H9 (cell line): ENCODE results near the gene PARP3. TPM values are rescaled to one million over a fixed set of nuclear protein-coding genes. Genes with fewer than 3 reads are reported as not detected.

ENCODE experiments used
- DNase-seq: peaks from one replicate; pipeline ENCODE4 v3.0.0-alpha.2; 2017
- H2AFZ ChIP-seq: one replicate; pipeline ENCODE4 v1.6.1; 2013; ENCODE audit warnings: mild to moderate bottlenecking, low read length, control low read depth, moderate library complexity
- H2AK5ac ChIP-seq: 2 replicates; pipeline ENCODE4 v1.6.1; 2013; ENCODE audit warnings: low read length, control low read depth, mixed read lengths; ENCODE audit not compliant: insufficient read length
- H2BK120ac ChIP-seq: one replicate; pipeline ENCODE4 v1.6.1; 2013; ENCODE audit warnings: low read depth, mild to moderate bottlenecking, low read length, control low read depth, inconsistent platforms; ENCODE audit not compliant: poor library complexity, severe bottlenecking
- H2BK12ac ChIP-seq: 2 replicates; pipeline ENCODE4 v1.6.1; 2013; ENCODE audit warnings: low read length, control low read depth, mixed read lengths, low read depth; ENCODE audit not compliant: insufficient read length
- H2BK15ac ChIP-seq: 2 replicates; pipeline ENCODE4 v1.6.1; 2013; ENCODE audit warnings: low read depth, low read length, control low read depth
- H2BK20ac ChIP-seq: one replicate; pipeline ENCODE4 v1.6.1; 2013; ENCODE audit warnings: low read depth, mild to moderate bottlenecking, low read length, control low read depth, inconsistent platforms; ENCODE audit not compliant: poor library complexity, severe bottlenecking
- H2BK5ac ChIP-seq: 2 replicates; pipeline ENCODE4 v1.6.1; 2013; ENCODE audit warnings: low read length, control low read depth, mixed read lengths; ENCODE audit not compliant: insufficient read length
- H3K14ac ChIP-seq: 2 replicates; pipeline ENCODE4 v1.6.1; 2013; ENCODE audit warnings: low read length, control low read depth; ENCODE audit not compliant: insufficient read depth
- H3K18ac ChIP-seq: 2 replicates; pipeline ENCODE4 v1.6.1; 2013; ENCODE audit warnings: low read depth, mild to moderate bottlenecking, mixed read lengths, low read length, control low read depth; ENCODE audit not compliant: insufficient read length
- H3K23ac ChIP-seq: 2 replicates; pipeline ENCODE4 v1.6.1; 2013; ENCODE audit warnings: low read length, control low read depth, mixed read lengths, low read depth; ENCODE audit not compliant: insufficient read length
- H3K23me2 ChIP-seq: 2 replicates; pipeline ENCODE4 v1.6.1; 2013; ENCODE audit warnings: low read depth, mild to moderate bottlenecking, mixed read lengths, low read length, control low read depth; ENCODE audit not compliant: insufficient read length, poor library complexity, severe bottlenecking
- H3K27ac ChIP-seq: 2 replicates; pipeline ENCODE4 v1.5.1; 2013; ENCODE audit warnings: low read length, control low read depth, mixed read lengths, low read depth; ENCODE audit not compliant: insufficient read length
- H3K27me3 ChIP-seq: 2 replicates; pipeline ENCODE4 v1.6.1; 2013; ENCODE audit warnings: low read length, control low read depth, inconsistent platforms; ENCODE audit not compliant: insufficient read depth
- H3K4ac ChIP-seq: 2 replicates; pipeline ENCODE4 v1.6.1; 2013; ENCODE audit warnings: low read depth, mild to moderate bottlenecking, control low read depth, inconsistent platforms, low read length, moderate library complexity
- H3K4me1 ChIP-seq: 2 replicates; pipeline ENCODE4 v1.6.1; 2013; ENCODE audit warnings: low read length, control low read depth, inconsistent platforms; ENCODE audit not compliant: insufficient read depth
- H3K4me2 ChIP-seq: 2 replicates; pipeline ENCODE4 v1.6.1; 2013; ENCODE audit warnings: low read length, control low read depth, mixed read lengths; ENCODE audit not compliant: insufficient read length, insufficient read depth
- H3K56ac ChIP-seq: 2 replicates; pipeline ENCODE4 v1.6.1; 2013; ENCODE audit warnings: low read depth, mild to moderate bottlenecking, mixed read lengths, low read length, control low read depth; ENCODE audit not compliant: insufficient read length
- H3K79me1 ChIP-seq: 2 replicates; pipeline ENCODE4 v1.6.1; 2013; ENCODE audit warnings: low read depth, mild to moderate bottlenecking, moderate library complexity, low read length, control low read depth, inconsistent platforms; ENCODE audit not compliant: insufficient read depth, poor library complexity, severe bottlenecking
- H3K79me2 ChIP-seq: 2 replicates; pipeline ENCODE4 v1.6.1; 2013; ENCODE audit warnings: low read length, control low read depth, inconsistent platforms; ENCODE audit not compliant: insufficient read depth
- H3K9ac ChIP-seq: 2 replicates; pipeline ENCODE4 v1.6.1; 2013; ENCODE audit warnings: low read length, control low read depth, mixed read lengths; ENCODE audit not compliant: insufficient read length; ENCODE audit errors: extremely low read depth
- H3K9me3 ChIP-seq: one replicate; pipeline ENCODE4 v1.6.1; 2013; ENCODE audit warnings: low read depth, low read length, inconsistent platforms; ENCODE audit not compliant: control insufficient read depth
- H3T11ph ChIP-seq: one replicate; pipeline ENCODE4 v1.6.1; 2013; ENCODE audit warnings: mild to moderate bottlenecking, low read length, control low read depth, inconsistent platforms
- H4K20me1 ChIP-seq: one replicate; pipeline ENCODE4 v1.6.1; 2013; ENCODE audit not compliant: control insufficient read depth, insufficient read length, insufficient read depth
- H4K5ac ChIP-seq: 2 replicates; pipeline ENCODE4 v1.6.1; 2013; ENCODE audit warnings: low read depth, mild to moderate bottlenecking, mixed read lengths, low read length, control low read depth; ENCODE audit not compliant: insufficient read length
- H4K8ac ChIP-seq: replicated peaks from 2 replicates; pipeline ENCODE4 v1.6.1; 2013; ENCODE audit warnings: low read length, control low read depth, mixed read lengths, low read depth; ENCODE audit not compliant: insufficient read length
- H4K91ac ChIP-seq: 2 replicates; pipeline ENCODE4 v1.6.1; 2013; ENCODE audit warnings: low read depth, mild to moderate bottlenecking, moderate library complexity, mixed read lengths, low read length, control low read depth; ENCODE audit not compliant: insufficient read length
- H3K27ac Mint-ChIP-seq, 3 experiments: 2 replicates in 2 of 3; 3 replicates in 1 of 3; pipeline ENCODE4 v1.8.0; 2020 to 2021; ENCODE audit warnings: mixed read lengths in 3 of 3, mild to moderate bottlenecking in 1 of 3, moderate library complexity in 1 of 3
- H3K27me3 Mint-ChIP-seq: 2 replicates; pipeline ENCODE4 v1.8.0; 2021; ENCODE audit warnings: low read depth, mild to moderate bottlenecking, moderate library complexity, mixed read lengths
- H3K36me3 Mint-ChIP-seq, 3 experiments: 2 replicates in 2 of 3; 3 replicates in 1 of 3; pipeline ENCODE4 v1.8.0; 2020 to 2021; ENCODE audit warnings: low read depth in 3 of 3, mixed read lengths in 3 of 3; ENCODE audit not compliant: insufficient read depth in 1 of 3
- H3K4me1 Mint-ChIP-seq, 2 experiments: 2 replicates each; pipeline ENCODE4 v1.8.0; 2020; ENCODE audit warnings: mixed read lengths in 2 of 2
- H3K4me3 Mint-ChIP-seq, 2 experiments: 2 replicates in 1 of 2; 3 replicates in 1 of 2; pipeline ENCODE4 v1.8.0; 2020 to 2021; ENCODE audit warnings: mild to moderate bottlenecking in 2 of 2, mixed read lengths in 2 of 2, moderate library complexity in 1 of 2
- H3K9me3 Mint-ChIP-seq, 2 experiments: 2 replicates in 1 of 2; 3 replicates in 1 of 2; pipeline ENCODE4 v1.8.0; 2020; ENCODE audit warnings: mild to moderate bottlenecking in 2 of 2, mixed read lengths in 2 of 2, moderate library complexity in 1 of 2
- WGBS: extraction: QIAGEN DNeasy Blood & Tissue Kit; methylation state at CpG from one replicate; pipeline ENCODE4 v1.1.7; 2013; ENCODE audit warnings: missing lambda C conversion rate, low lambda C conversion rate, mixed read lengths; ENCODE audit not compliant: insufficient read length; ENCODE audit errors: extremely low coverage; 5-methylcytosine and 5-hydroxymethylcytosine counted together
- total RNA-seq: library from RNA; stranded (reverse); gene quantifications from 2 replicates; pipeline ENCODE4 v1.2.1, GENCODE V29; 2021
- TF ChIP-seq, protein P1 (sequence below): fragments of 200-600 bp; sonication (generic); conservative IDR thresholded peaks from 3 replicates; pipeline ENCODE4 v1.8.0; 2021; ENCODE audit warnings: antibody characterized with exemption, mild to moderate bottlenecking

Gene PARP3
- total RNA-seq, 1 experiment from 2014 or later: 1.3 TPM

DNA sequence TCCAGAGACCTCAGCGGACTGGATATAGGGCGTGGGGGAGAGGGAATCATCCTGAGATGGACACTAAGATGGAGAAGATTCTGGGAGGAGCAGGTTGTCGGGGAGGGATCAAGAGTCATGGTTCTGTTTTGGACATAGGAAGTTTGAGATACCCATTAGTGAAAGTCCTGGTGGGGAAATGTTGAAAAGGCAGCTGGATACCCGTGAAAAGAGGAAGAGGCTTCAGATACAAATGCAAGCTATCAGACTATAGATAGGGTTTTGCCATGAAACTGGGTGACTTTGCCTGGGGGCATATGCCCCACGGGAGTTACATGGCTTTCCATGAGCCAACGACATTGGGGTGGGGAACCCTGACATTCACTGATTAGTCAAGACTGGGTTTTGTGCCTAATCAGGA, 11.9 kb downstream of the PARP3 start:
- Histone ChIP-seq H3K18ac (no peak overlapping the region), H3K4me1 (no peaks in the 10 kb centered on the region), H2AK5ac (no peak overlapping the region), H3K9ac (no peak overlapping the region), H2BK15ac (no peak overlapping the region), H2BK20ac (no peak overlapping the region), H3K27ac (no peak overlapping the region), H4K8ac (no peak overlapping the region), H2BK5ac (no peak overlapping the region), H4K5ac (no peak overlapping the region), H2BK12ac (no peak overlapping the region), H3K23me2 (no peaks in the 10 kb centered on the region), H3K9me3 (no peaks in the 10 kb centered on the region), H4K91ac (no peak overlapping the region), H3K79me2 (no peaks in the 10 kb centered on the region), H2BK120ac (no peak overlapping the region), H3K4me2 (no peak overlapping the region), H3K27me3 (peaks cover 21% of the 10 kb centered on the region), H3K79me1 (no peaks in the 10 kb centered on the region), H3T11ph (no peak overlapping the region), H3K14ac (no peak overlapping the region), H3K56ac (no peak overlapping the region), H2AFZ (no peak overlapping the region), H3K23ac (no peak overlapping the region), H4K20me1 (no peaks in the 10 kb centered on the region), H3K4ac (no peak overlapping the region)
- H3K27ac Mint-ChIP-seq: no peak overlapping the region
- H3K4me3 Mint-ChIP-seq: no peak overlapping the region; a peak in 1 of 5 replicates
- DNase-seq: no peak
- WGBS: no CpG with 5 or more reads among the region's 6 CpGs
- H3K36me3 Mint-ChIP-seq: no peaks in the 10 kb centered on the region
- peaks cover 0 to 5% of the 10 kb centered on the region in 2 experiments; a peak in 3 of 4 replicates for H3K4me1 Mint-ChIP-seq
- TF ChIP-seq, protein P1, sequence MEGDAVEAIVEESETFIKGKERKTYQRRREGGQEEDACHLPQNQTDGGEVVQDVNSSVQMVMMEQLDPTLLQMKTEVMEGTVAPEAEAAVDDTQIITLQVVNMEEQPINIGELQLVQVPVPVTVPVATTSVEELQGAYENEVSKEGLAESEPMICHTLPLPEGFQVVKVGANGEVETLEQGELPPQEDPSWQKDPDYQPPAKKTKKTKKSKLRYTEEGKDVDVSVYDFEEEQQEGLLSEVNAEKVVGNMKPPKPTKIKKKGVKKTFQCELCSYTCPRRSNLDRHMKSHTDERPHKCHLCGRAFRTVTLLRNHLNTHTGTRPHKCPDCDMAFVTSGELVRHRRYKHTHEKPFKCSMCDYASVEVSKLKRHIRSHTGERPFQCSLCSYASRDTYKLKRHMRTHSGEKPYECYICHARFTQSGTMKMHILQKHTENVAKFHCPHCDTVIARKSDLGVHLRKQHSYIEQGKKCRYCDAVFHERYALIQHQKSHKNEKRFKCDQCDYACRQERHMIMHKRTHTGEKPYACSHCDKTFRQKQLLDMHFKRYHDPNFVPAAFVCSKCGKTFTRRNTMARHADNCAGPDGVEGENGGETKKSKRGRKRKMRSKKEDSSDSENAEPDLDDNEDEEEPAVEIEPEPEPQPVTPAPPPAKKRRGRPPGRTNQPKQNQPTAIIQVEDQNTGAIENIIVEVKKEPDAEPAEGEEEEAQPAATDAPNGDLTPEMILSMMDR: no peak
- peaks cover 82% of the 10 kb centered on the region for H3K27me3 Mint-ChIP-seq
- H3K9me3 Mint-ChIP-seq: no peaks in the 10 kb centered on the region
